GM12865 (cell line): ENCODE measurements around the gene SLC27A1.
"Not testable (repeated sequence)": the region's sequence is repeated elsewhere in the genome, so short reads cannot be mapped to it uniquely, and the experiment has no call there.

ENCODE experiments used
- DNase-seq: peaks from one replicate; pipeline ENCODE4 v3.0.0; 2010; ENCODE audit warnings: low read depth
- H3K4me3 ChIP-seq: 2 replicates; pipeline ENCODE4 v1.5.1; 2011; ENCODE audit warnings: mild to moderate bottlenecking, low read depth, low read length, control low read depth
- TF ChIP-seq, protein P1 (sequence below): IDR thresholded peaks from 2 replicates; pipeline ENCODE4 v1.5.1; 2011; ENCODE audit warnings: low read length, control low read depth, low read depth, inconsistent platforms; ENCODE audit not compliant: insufficient read depth; ENCODE audit errors: missing control alignments

SLC27A1 gene

DNA sequence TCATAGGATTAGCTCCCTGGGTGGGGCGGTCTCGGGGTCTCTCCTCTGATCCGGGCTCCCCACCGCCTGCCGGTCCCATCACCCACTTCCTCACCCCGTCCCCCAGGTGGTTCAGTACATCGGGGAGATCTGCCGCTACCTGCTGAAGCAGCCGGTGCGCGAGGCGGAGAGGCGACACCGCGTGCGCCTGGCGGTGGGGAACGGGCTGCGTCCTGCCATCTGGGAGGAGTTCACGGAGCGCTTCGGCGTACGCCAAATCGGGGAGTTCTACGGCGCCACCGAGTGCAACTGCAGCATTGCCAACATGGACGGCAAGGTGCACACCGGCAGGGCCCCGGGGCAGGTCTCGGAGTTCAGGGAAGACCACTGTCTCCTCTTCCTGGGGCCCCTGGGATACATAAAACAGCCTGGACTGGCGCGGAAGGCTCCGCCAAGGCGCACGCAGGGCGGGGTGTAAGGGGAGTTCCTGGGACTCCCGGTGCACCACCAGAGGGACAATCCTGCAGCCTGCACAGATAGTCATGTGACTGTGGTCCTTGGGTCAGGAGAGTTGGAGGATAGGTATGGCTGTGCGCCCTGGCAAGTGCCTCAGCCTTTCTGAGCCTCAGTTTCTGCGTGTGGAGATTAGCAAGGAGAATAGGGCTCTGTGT is 26.9 kb downstream of the SLC27A1 start:
- H3K4me3 ChIP-seq = no peak overlapping the region
- TF ChIP-seq, protein P1, sequence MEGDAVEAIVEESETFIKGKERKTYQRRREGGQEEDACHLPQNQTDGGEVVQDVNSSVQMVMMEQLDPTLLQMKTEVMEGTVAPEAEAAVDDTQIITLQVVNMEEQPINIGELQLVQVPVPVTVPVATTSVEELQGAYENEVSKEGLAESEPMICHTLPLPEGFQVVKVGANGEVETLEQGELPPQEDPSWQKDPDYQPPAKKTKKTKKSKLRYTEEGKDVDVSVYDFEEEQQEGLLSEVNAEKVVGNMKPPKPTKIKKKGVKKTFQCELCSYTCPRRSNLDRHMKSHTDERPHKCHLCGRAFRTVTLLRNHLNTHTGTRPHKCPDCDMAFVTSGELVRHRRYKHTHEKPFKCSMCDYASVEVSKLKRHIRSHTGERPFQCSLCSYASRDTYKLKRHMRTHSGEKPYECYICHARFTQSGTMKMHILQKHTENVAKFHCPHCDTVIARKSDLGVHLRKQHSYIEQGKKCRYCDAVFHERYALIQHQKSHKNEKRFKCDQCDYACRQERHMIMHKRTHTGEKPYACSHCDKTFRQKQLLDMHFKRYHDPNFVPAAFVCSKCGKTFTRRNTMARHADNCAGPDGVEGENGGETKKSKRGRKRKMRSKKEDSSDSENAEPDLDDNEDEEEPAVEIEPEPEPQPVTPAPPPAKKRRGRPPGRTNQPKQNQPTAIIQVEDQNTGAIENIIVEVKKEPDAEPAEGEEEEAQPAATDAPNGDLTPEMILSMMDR = no peak
- DNase-seq = no peak

DNA sequence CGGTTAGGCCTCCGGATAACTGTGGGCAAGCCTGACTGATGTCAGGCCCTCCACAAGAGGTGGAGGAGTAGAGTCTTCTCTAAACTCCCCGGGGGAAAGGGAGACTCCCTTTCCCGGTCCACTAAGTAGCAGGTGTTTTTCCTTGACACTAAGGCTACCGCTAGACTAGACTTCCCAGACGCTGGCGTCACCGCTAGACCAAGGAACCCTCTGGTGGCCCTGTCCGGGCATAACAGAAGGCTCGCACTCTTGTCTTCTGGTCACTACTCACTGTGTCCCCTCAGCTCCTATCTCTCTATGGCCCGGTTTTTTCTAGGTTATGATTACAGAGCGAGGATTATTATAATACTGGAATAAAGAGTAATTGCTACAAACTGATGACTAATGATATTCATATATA is 28.7 kb downstream of the SLC27A1 start:
- H3K4me3 ChIP-seq, DNase-seq: not testable (repeated sequence)

DNA sequence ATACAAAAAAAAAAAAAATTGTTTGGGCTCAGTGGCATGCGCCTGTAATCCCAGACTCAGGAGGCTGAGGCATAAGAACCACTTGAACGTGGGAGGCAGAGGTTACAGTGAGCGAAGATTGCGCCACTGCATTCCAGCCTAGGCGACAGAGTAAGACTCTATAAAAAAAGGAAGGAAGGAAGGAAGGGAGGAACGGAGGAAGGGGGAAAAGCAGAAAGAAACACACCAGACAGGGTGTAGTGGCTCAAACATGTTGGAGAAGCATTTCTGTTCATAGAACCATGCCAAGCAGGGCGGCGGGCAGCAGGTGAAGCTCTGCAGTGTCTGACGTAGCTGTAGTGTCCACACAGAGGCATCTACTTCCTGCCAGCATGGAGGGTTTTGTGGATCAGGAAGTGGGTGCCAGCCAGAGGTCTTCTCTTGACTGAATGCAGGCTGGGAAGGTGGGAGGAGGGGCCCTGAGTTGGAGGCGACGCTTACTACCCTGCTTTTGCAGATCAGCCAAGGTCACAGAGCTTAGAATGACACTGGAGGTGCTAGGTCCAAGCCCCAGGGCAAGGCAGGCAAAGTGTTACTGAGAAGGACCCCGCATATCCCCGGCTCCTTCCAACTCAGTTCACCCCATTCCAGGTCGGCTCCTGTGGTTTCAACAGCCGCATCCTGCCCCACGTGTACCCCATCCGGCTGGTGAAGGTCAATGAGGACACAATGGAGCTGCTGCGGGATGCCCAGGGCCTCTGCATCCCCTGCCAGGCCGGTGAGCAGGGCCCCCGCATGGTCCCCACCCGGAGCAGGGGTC is 29.5 kb downstream of the SLC27A1 start:
- no peak overlapping the region for H3K4me3 ChIP-seq
- no peak for DNase-seq
- TF ChIP-seq, protein P1 = no peak

DNA sequence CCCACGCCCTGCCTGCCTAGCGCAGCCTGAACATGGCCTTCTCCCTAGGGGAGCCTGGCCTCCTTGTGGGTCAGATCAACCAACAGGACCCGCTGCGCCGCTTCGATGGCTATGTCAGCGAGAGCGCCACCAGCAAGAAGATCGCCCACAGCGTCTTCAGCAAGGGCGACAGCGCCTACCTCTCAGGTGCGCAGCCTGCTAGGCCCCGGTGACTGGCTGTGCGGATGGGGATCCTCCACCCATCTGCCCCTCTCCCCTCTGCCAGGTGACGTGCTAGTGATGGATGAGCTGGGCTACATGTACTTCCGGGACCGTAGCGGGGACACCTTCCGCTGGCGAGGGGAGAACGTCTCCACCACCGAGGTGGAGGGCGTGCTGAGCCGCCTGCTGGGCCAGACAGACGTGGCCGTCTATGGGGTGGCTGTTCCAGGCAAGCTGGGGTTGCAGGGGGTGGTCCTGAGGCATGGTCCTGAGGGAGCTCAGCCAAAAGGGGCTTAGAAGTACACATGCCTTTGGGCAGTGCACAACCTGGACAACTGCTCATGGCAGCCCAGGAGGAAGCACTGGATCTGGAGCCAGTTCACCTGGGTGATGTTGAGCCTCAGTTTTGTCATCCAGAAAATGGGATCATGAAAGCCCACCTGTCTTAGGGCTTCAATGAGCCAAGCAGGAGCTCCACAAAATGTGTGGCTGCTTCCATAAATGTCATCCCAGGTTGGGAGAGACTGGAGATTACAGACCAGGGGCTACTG is 30.3 kb downstream of the SLC27A1 start:
- TF ChIP-seq, protein P1 = no peak
- DNase-seq = no peak
- H3K4me3 ChIP-seq = no peak overlapping the region

DNA sequence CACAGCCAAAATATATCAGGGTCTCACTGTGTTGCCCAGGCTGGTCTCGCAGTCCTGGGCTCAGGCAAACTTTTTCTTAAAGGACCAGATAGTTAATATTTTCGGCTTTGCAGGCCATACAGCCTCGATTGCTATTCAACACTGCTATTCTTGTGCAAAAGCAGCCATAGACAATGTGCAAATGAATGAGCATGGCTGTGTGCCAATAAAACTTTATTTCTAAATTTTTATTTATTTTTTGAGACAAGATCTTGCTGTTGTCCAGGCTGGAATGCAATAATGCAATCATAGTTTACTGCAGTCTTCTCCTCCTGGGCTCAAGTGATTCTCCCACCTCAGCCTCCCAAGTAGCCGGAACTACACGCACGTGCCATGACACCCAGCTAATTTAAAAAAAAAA is 32.9 kb downstream of the SLC27A1 start:
- DNase-seq = no peak
- no peak overlapping the region for H3K4me3 ChIP-seq
- TF ChIP-seq, protein P1 = no peak

DNA sequence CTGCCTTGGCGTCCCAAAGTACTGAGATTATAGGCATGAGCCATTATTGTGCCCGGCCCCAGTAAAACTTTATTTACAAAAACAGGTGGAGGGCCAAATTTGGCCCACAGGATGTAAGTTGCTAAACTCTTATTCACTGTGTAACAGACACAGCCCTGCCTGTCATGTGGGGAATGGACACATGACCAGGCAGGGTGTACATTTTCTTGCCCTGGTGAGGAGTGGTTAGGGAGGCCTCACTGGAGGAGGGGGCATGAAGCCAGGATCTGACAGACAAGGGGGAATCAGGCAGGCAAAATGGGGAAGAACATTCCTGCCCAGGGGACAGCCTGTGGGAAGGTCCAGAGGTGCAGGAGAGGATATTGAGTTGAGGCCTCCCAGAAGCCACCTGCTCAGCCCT is 33.7 kb downstream of the SLC27A1 start:
- TF ChIP-seq, protein P1 = no peak
- H3K4me3 ChIP-seq = no peak overlapping the region
- DNase-seq = no peak

DNA sequence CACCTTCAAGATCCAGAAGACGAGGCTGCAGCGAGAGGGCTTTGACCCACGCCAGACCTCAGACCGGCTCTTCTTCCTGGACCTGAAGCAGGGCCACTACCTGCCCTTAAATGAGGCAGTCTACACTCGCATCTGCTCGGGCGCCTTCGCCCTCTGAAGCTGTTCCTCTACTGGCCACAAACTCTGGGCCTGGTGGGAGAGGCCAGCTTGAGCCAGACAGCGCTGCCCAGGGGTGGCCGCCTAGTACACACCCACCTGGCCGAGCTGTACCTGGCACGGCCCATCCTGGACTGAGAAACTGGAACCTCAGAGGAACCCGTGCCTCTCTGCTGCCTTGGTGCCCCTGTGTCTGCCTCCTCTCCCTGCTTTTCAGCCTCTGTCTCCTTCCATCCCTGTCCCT is 34.1 kb downstream of the SLC27A1 start:
- DNase-seq = no peak
- H3K4me3 ChIP-seq = no peak overlapping the region
- TF ChIP-seq, protein P1 = no peak
